Adipose tissue (tissue), 3 donors: Measurements from ENCODE around the gene PRLH. TPM values are rescaled to one million over a fixed set of nuclear protein-coding genes. Genes with fewer than 3 reads are reported as not detected.

Experiments
- H3K27ac ChIP-seq: one replicate; pipeline ENCODE4 v1.5.1; 2013; ENCODE audit warnings: low read depth, low read length
- WGBS, 3 donors: extraction: QIAGEN DNeasy Blood & Tissue Kit; methylation state at CpG; one replicate each; pipeline ENCODE4 v1.1.7; 2013; 5-methylcytosine and 5-hydroxymethylcytosine counted together
- polyA plus RNA-seq, 3 donors: library from polyadenylated mRNA; stranded (reverse); fragments of 200-250 nt; gene quantifications; one replicate each; pipeline ENCODE4 v1.2.3, GENCODE V29; 2013
- donor health status: healthy with polysubstance abuse.
- donor health status: Bipolar disorder and iron deficiency.
- donor health status: healthy.

The PRLH gene
- polyA plus RNA-seq, 3 donors, result not detected

DNA sequence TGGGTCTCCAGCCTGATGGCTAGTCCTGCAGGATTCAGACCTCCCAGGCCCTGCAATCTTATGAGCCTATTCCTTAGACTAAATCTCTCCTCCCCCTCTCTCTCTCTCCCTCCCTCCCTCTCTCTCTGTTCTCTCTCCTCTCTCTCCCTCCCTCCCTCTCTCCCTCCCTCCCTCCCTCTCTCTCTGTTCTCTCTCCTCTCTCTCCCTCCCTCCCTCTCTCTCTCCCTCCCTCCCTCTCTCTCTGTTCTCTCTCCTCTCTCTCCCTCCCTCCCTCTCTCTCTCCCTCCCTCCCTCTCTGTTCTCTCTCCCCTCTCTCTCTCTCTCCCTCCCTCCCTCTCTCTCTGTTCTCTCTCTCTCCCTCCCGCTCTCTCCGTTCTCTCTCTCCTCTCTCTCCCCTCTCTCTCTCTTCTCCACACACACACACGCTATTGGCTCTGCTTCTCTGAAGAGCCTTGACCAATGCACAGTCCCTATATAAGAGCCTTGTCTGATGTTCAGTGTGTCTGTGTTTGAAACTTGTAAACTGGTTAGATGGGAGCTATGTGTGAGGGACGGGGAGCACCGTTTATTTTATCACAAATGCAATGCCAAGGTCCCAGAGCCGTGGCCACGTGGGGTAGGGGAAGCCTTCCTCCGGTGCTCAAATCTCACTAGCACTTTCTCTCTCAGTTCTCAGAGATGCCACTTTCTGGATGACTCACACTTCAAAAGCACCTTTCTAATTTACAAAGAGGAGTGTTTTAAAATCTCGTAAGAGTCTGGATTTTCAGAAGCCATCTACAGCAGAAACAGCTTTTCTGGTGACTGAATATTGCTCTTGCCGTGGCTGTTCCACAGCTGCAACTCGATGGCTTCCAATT lies 9.4 kb upstream of the PRLH start:
- H3K27ac ChIP-seq, result no peak overlapping the region
- WGBS, 3 donors, result 45 to 70% (median 65%) methylated on average over 9 to 11 of the region's 11 CpGs

DNA sequence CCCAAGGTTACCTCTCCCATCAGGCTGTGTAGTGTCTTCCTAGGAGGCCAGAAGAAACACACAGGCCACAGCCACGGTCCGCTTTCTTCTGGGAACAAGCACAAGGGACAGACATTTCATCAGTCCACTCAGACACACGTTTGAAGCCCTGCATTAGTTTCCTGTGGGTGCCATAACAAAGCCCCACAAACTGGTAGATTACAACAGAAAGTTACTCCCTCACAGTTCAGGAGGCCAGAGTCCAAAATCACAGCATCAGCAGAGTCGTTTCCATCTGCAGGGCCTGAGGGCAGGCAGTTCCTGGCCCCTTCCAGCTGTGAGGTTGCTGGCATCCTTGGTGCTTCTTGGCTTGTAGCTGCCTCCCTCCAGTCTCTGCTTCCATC lies 8.8 kb upstream of the PRLH start:
- 61 to 67% (median 65%) methylated on average over 4 of the region's 4 CpGs for WGBS, 3 donors
- no peak overlapping the region for H3K27ac ChIP-seq

DNA sequence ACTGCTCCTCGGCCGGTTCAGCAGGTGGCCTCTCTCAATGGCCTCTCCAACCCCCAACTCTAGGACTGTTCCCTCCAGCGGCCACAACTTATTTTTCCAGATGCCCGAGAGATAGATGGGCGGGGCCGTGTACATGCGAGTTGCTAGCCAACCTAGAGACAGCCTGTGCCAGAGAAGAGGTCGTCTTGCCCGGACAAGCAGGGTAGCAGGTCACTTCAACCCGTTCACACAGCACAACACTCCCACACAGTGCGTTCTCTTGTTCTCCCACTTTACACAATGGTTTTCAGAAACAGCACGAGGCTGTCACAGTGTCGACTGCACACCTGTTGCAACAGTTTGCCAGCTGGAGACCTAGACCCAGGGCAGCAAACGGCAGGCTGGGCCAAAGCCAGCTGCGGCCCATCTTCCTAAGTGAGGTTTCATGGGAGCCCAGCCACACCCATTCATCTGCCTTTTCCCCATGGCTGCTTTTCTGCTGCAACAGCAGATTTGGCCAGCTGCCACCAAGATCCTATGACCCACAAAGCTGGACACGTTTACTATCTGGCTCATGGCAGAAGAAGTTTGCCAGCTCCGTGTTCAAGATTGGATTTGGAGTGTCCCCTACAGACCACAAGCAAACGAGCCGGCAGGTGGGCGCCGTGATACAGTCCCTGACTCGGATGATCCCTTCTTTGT lies 7.3 kb upstream of the PRLH start:
- WGBS, 3 donors, result 51 to 63% (median 60%) methylated on average over 22 of the region's 22 CpGs

DNA sequence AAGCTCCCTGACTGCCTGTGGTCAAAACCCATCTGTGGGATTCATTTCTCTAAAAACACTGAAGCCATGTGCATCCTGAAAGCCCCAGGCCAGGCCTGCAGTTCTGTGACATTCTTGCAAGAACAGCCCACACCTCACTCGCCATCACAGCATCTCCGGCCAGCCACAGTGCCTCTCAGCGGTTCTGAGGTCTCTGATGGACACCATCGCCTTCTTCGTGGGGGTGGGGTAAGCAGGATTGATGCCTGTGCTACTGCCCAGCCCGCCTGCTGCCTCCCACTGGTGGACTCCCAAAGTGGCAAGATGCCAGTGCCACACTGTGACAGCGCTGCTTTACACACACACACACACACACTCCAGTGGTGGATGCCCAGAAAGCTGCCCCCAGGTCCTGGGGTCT lies 5.2 kb upstream of the PRLH start:
- H3K27ac ChIP-seq, result no peak overlapping the region
- WGBS, 3 donors, result 83 to 89% (median 88%) methylated on average over 7 of the region's 7 CpGs

More for the DNA sequence above, 7.3 kb upstream of the PRLH start:
- no peak overlapping the region for H3K27ac ChIP-seq

- whole genome bisulfite sequencing, 3 donors, result 19 to 31% (median 29%) methylated on average over 14 of the region's 14 CpGs
- H3K27ac ChIP-seq, result no peak overlapping the region
Measured at GRCh38 chr2:237563816-237564215, 2.6 kb upstream of the PRLH start.

GRCh38 chr2:237564526-237565131 lies 1.7 kb upstream of the PRLH start:
- 81 to 82% (median 81%) methylated on average over 12 to 14 of the region's 14 CpGs for WGBS, 3 donors
- no peak overlapping the region for H3K27ac ChIP-seq

DNA sequence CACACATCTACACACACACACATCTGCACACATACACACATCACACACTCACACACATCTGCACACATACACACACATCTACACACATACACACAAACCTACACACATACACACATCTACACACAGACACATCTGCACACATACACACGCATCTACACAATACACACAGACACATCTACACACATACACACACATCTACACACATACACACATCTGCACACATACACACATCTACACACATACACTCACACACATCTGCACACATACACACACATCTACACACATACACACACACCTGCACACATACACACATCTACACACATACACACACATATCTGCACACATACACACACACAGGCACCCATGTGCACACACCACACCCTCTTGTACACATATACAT lies 400 bp upstream of the PRLH start:
- WGBS, 3 donors, result 95 to 96% (median 96%) methylated on average over 1 of the region's 1 CpG
- no peak overlapping the region for H3K27ac ChIP-seq

DNA sequence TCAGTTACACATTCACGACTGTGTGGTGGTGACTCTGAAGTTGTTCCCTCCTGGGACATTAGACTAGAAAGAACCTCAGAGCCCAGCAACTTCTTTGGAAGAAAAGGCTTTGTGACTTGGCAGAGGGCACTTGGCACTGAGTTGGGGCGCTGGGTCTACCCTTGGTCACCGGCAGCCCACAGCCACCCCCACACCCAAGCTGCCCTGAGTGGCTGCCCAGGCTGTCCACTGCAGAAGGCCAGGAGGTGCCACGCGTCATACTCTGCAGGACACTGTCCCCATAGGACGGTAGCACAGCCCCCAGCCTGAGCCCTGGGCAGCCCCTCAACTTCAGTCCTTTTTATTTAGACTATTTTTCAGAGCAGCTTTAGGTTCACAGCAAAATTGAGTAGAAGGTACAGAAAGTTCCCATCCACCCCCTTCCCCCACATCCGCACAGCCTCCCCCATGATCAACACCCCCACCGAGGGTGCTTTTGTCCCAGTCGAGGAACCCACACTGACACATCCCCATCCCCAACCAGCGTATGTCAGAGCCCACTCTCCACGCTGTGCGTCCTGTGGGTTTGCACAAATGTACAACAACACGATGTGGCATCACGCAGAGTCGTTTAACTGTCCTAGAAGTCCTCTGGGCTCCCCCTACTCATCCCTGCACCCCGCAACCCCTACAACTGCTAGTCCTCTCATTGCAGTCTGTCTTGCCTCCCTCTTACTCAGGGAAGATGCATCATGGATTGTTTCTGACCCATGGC lies 1.1 kb downstream of the PRLH start:
- no peak overlapping the region for H3K27ac ChIP-seq
- 79 to 89% (median 86%) methylated on average over 16 of the region's 16 CpGs for WGBS, 3 donors

DNA sequence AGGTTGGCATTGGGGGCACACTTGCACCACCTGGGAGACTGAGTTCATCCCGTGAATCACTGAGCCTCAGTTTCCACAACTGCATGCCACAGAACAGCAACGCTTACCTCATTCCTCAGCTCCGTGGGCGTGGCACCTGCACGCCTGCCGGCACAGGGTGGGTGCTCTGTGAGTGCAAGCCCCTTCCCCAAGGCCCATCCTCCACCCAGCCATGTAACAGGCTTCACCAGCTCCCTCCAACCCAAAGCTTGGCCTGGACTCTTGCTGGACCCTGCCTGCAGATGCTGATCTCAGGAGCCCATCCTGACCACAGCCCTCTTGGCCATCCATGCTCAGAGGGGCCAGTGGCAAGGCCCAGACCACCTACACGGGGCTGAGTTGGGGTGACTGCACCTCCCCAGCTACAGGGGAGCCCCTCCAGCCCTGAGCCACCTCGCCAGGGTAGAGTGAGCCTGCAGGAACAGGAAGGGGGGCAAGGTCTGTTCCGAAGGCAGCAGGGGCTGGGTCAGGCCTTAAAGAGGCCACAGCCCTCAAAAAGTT lies 1.8 kb downstream of the PRLH start:
- WGBS, 3 donors, result 69 to 82% (median 81%) methylated on average over 9 of the region's 9 CpGs
- H3K27ac ChIP-seq, result no peak overlapping the region

- no peak overlapping the region for H3K27ac ChIP-seq
- WGBS, 3 donors, result 90 to 94% (median 92%) methylated on average over 5 of the region's 5 CpGs
Measured at GRCh38 chr2:237569041-237569440, 2.7 kb downstream of the PRLH start.

- WGBS, 3 donors, result 95 to 99% (median 96%) methylated on average over 3 of the region's 3 CpGs
- no peak overlapping the region for H3K27ac ChIP-seq
Measured at GRCh38 chr2:237569896-237570295, 3.5 kb downstream of the PRLH start.

GRCh38 chr2:237570776-237571335 lies 4.5 kb downstream of the PRLH start:
- no peak overlapping the region for H3K27ac ChIP-seq
- WGBS, 3 donors, result 85 to 91% (median 86%) methylated on average over 9 of the region's 9 CpGs

DNA sequence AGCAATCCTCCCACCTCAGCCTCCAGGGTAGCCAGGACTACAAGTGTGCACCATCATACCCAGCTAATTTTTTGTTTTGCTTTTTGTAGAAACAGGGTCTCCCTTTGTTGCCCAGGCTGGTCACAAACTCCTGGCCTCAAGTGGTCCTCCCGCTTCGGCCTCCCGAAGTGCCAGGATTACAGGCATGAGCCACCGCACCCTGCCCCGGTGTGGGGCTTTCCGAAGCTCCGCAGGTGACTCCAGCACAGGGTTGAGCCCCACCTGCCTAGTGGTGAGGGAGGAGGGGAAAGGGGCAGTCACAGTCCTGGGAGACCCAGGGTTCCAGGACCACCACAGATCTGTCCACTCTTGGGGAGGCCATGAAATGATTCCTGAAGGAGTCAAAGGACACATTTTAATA lies 5.2 kb downstream of the PRLH start:
- 75 to 95% (median 91%) methylated on average over 7 of the region's 7 CpGs for WGBS, 3 donors
- no peak overlapping the region for H3K27ac ChIP-seq

- H3K27ac ChIP-seq, result no peak overlapping the region
- WGBS, 3 donors, result 9 to 14% (median 12%) methylated on average over 24 of the region's 24 CpGs
Measured at GRCh38 chr2:237572021-237572741, 5.8 kb downstream of the PRLH start.

DNA sequence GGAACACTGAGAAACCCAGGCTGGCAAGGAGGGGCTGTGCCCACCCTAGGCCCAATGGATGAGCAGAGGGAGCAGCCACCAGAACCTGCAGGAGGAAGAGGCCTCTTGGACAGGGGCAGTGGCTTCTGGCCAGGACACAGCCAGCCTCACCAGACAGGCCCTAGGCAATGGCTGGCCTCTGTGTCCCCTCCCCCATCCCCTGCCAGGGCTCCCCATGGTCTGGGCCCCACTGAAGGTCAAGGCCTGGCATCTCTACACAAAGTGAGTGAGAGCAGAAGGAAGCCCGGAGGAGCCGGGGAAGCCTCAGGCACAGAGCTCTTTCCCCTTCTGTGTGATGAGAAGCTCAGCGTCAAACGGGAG lies 6.3 kb downstream of the PRLH start:
- WGBS, 3 donors, result 64 to 95% (median 90%) methylated on average over 4 of the region's 4 CpGs
- H3K27ac ChIP-seq, result no peak overlapping the region

DNA sequence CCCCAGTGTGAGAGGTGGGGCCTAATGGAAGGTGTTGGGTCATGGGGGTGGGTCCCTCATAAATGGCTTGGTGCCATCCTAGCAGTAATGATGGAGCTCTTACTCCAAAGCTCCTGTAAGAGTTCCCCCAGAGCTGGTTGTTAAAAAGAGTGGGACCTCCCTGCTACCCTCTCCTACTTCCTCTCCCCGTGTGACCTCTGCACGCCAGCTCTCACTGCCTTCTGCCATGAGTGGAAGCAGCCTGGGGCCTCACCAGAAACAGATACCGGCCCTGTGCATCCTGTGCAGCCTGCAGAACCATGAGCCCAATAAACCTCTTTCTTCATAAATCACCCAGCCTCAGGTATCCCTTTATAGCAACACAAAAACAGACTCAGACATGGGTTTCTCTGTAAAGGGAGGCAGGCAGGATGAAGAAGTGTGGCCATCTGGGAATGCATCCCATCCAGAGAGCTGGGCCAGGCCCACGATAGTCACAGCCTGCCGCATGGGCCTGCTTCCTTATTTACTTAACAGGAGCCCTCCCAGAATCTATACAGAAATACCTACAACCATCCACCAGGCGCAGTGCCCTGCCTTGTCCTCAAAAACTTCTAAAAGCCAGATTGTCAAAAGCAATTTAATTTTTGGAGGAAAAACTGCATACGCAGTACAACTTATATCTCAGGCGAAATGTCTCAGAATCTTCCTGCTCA lies 7.5 kb downstream of the PRLH start:
- H3K27ac ChIP-seq, result no peak overlapping the region
- 87 to 91% (median 90%) methylated on average over 8 of the region's 8 CpGs for WGBS, 3 donors

DNA sequence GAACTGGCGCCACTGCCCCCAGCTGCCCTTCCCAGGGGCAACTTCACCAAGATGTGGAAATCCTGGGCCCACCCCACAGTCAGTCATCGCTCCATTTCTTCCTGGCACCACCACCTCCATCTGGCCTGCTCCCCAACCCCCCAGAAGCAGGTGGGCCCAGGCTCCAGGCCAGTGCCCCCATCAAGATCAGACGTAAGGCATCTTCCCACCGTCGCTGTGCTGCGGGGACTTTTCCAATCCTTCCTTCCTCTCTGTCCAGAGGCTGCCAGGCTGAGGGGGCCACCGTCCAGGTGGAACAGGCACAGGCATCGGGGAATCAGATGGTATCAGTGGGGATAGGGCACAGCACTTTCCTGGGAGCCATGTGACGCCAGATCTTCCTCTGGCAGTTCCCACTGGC lies 8.1 kb downstream of the PRLH start:
- WGBS, 3 donors, result 76 to 92% (median 87%) methylated on average over 9 of the region's 9 CpGs
- no peak overlapping the region for H3K27ac ChIP-seq
